LNCaP clone FGC (cell line): ENCODE results near the gene SRRM3.
"Not testable (repeated sequence)": the region's sequence is repeated elsewhere in the genome, so short reads cannot be mapped to it uniquely, and the experiment has no call there.

ENCODE experiments used
- DNase-seq: peaks from one replicate; pipeline ENCODE4 v3.0.0-alpha.2; 2011; ENCODE audit warnings: low read depth
- H3K4me3 ChIP-seq: 2 replicates; pipeline ENCODE4 v1.5.1; 2011; ENCODE audit warnings: mild to moderate bottlenecking, low read depth, low read length, control low read depth
- CTCF ChIP-seq: IDR thresholded peaks from 2 replicates; pipeline ENCODE4 v1.5.1; 2012; ENCODE audit warnings: mild to moderate bottlenecking; ENCODE audit not compliant: control insufficient read depth, insufficient read depth; ENCODE audit errors: extremely low read depth

Gene SRRM3

GRCh38 chr7:76283254-76284159 lies 81.8 kb downstream of the SRRM3 start:
- TF ChIP-seq CTCF: no peak
- H3K4me3 ChIP-seq: no peak overlapping the region
- DNase-seq: no peak

DNA sequence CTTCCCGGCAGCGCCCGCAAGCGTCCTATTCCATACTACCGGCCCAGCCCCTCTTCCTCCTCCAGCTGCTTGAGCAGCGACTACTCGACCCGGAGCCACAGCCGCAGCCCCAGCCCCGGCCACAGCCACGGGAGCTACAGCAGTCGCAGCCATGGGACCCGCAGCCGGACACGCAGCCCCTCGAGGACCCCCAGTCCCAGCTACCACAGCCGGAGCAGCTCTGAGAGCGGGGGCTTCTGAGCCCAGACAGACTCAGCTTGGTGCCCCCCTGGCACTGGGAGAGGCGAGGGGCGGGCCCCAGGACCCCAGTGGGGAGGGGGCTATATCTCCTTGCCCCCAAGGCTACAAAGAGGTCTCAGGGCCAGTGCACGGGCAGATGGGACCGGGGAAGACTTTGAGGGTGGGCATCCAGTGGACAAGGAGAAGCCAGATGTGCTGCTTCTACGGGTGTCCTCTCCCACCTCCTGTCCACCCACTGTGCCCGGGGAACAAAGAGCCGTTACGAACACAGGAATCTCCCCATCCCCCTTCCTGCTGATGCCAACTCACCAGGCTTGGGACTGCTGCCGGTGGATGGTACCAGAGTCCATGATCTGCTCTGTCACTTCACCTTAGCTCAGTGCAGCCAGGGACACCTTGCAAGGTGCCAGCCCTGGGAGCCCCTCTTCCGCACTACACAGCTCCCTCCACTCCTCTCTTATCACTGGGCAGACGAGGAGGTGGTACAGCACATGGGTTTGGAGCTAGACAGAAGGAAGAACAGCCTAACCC lies 84.1 kb downstream of the SRRM3 start:
- H3K4me3 ChIP-seq: no peak overlapping the region
- TF ChIP-seq CTCF: no peak
- no peak for DNase-seq

DNA sequence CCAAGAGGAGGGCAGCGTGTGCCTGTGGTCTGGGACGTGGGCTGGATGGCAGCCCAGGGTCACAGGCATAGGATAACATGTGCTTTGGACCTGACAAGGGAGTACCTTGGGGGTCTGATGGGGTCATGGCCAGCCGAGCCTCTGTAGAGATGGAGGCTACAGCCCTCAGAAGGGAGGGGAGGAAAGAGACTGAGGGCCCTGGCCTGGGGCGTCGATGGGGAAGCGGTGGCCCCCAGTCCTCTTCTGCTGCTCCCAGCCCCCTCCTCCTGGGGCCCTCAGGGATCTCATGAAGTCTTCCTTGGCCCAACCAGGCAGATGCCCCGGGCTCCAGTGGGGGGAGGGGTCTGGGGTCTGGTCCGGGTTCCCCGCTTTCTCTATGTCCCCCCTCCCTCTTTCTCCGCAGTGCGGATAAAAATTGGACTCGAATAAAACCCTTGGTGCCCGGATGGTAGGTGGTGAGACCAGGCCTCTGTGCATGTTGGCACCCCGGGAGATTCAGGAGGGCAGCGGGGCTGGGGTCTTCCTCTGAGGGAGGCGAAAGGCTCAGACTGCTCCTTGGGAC lies 85.2 kb downstream of the SRRM3 start:
- no peak for DNase-seq
- H3K4me3 ChIP-seq: no peak overlapping the region
- TF ChIP-seq CTCF: no peak

- DNase-seq, H3K4me3 ChIP-seq: not testable (repeated sequence)
Measured at GRCh38 chr7:76290847-76291350, 89.2 kb downstream of the SRRM3 start.

DNA sequence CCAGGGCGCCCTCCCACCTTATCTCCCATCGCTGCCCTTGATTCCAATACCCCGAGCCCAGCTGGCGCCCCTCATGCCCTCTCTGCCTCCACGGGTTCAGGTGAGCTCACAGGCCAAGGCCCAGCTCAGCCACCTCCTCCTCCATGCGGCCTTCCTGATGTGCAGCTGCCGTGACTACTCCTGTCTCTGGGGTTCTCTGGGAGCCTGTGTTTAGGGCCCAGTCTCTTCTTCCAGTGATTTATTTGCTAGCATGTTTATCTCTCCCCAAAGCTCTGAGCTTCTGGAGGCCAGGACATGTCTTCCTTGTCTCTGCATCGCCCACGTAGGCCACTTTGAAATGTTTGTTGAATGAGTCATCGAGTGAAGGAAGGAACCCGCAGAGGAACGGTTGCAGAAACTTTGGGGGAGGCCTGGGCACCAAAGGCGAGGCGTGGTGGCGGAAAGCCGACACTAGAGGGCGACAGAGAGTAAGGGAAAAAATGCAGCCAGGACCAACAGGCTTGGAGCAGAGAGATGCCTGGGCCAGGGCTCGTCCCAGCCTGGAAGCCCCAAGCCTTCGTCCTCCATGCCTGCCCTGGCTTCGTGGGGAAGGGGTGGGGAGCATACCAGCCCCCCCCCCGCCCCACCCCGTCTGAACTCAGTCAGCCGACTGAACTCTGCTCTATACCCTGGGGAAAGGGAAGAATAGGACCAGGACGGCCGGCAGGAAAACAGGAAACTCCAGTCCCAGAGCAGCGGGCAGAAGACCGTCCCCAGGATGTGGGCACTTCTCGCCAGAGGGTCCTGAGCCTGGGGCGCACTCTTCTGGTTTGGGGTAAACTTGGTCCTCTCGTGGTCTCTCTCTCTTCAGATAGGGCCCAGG lies 89.9 kb downstream of the SRRM3 start:
- H3K4me3 ChIP-seq: no peak overlapping the region
- no peak for DNase-seq
- TF ChIP-seq CTCF: peak; percentile 96

- DNase-seq: no peak
- TF ChIP-seq CTCF: no peak
- no peak overlapping the region for H3K4me3 ChIP-seq
Measured at GRCh38 chr7:76292213-76292573, 90.5 kb downstream of the SRRM3 start.

GRCh38 chr7:76292911-76293310 lies 91.2 kb downstream of the SRRM3 start:
- not testable (repeated sequence) for H3K4me3 ChIP-seq, DNase-seq
